ENCODE measurements around the gene BMP7. TPM values are rescaled to one million over a fixed set of nuclear protein-coding genes. Genes with fewer than 3 reads are reported as not detected.
A peak's percentile ranks its signal among the peaks of the same experiment; 100 is the strongest.

Gene BMP7
- total and polyA plus RNA-seq, 2 of the 13 experiments (the other 11 are each of a cell fraction or from before 2014, with no cell fraction given) = not detected

- in situ Hi-C loops (cut with HindIII; ENCODE audit: extremely low pct_ligation_motif_present, low pct_unique_long_range_greater_than_20kb) = no loop called here
Observed at GRCh38 chr20:57244221-57244585, 22.2 kb downstream of the BMP7 start.

More at GRCh38 chr20:57244221-57244585, 22.2 kb downstream of the BMP7 start:
- no peak overlapping the region for H2AFZ ChIP-seq (ENCODE audit: low read length)
- no peak overlapping the region for H3K27ac ChIP-seq (ENCODE audit: extremely low read length, insufficient read depth, low read length)
- BruUV-seq (replicated peaks) = no TSS peak
- no peak overlapping the region for H3K4me2 ChIP-seq (ENCODE audit: low read depth, low read length)
- FAIRE-seq (no peak), ATAC-seq (peak; percentile 21; the same call in 2 of the 3 replicates), DNase-seq (ENCODE audit: low spot score) (no peak)
- no peaks in the 10 kb centered on the region for H3K4me1 ChIP-seq (ENCODE audit: insufficient read depth, low read length)
- POLR2A ChIA-PET = no interaction called here
- H4K20me1 ChIP-seq (ENCODE audit: insufficient read depth, low read length) = no peaks in the 10 kb centered on the region
- CTCF ChIA-PET (ENCODE audit: low intra/inter-chr PET ratio, low total read pairs) = no interaction called here
- intact Hi-C loops (cut with micrococcal nuclease; ENCODE audit: unreplicated experiment) = loop anchor here (10.0 kb wide), 1 partner anchor 101 kb away; no protein-coding TSS in a partner anchor
- no peaks in the 10 kb centered on the region for H3K9me3 ChIP-seq (ENCODE audit: low read length)
- H3K9ac ChIP-seq (ENCODE audit: insufficient read depth, low read depth, low read length) = no peak overlapping the region
- H3K27me3 ChIP-seq (ENCODE audit: control insufficient read depth in 1 of 2, insufficient read depth in 2 of 2, low read length in 2 of 2) = peaks cover 2 to 7% of the 10 kb centered on the region in 2 experiments; a peak in 3 of 5 replicates
- 60% methylated on average over 7 of the region's 7 CpGs for WGBS (ENCODE audit: low lambda C conversion rate)
- H3K4me3 ChIP-seq (replicated peaks in 1 of 3; ENCODE audit: insufficient read depth in 1 of 3, low read depth in 2 of 3, low read length in 3 of 3) = no peak overlapping the region
- no peaks in the 10 kb centered on the region for H3K79me2 ChIP-seq (ENCODE audit: insufficient read depth, low read length)
- no peaks in the 10 kb centered on the region for H3K36me3 ChIP-seq (replicated peaks in 1 of 2; ENCODE audit: control insufficient read depth in 1 of 2, insufficient read depth in 2 of 2, low read length in 2 of 2)
- TF ChIP-seq SP140L (CRISPR knock-in tag; IDR thresholded peaks at IDR 0.05; ENCODE audit: borderline replicate concordance) = no peak
- TF ChIP-seq CREB1 (IDR thresholded peaks at IDR 0.05) = no peak
- no peak for TF ChIP-seq CREB1 (CRISPR knock-in tag; IDR thresholded peaks at IDR 0.05)
- no peak for TF ChIP-seq RBM39 (IDR thresholded peaks at IDR 0.05; ENCODE audit: low read depth, low read length, poor library complexity, severe bottlenecking)
- TF ChIP-seq MTA1 (CRISPR knock-in tag; IDR thresholded peaks at IDR 0.05; ENCODE audit: borderline replicate concordance) = no peak
- TF ChIP-seq ZNF775 (CRISPR knock-in tag; IDR thresholded peaks at IDR 0.05; ENCODE audit: borderline replicate concordance) = no peak
- no peak for TF ChIP-seq RAD21 (CRISPR knock-in tag; IDR thresholded peaks at IDR 0.05)
- no peak for TF ChIP-seq PPARG (CRISPR knock-in tag; conservative IDR thresholded peaks at IDR 0.05)
- TF ChIP-seq ISX (CRISPR knock-in tag; conservative IDR thresholded peaks at IDR 0.05) = no peak
- no peak for TF ChIP-seq BCLAF1 (IDR thresholded peaks at IDR 0.05)
- TF ChIP-seq ZNF670 (CRISPR knock-in tag; IDR thresholded peaks at IDR 0.05; ENCODE audit: borderline replicate concordance) = no peak
- no peak for TF ChIP-seq ATF5 (CRISPR knock-in tag; IDR thresholded peaks at IDR 0.05; ENCODE audit: low read depth)
- no peak for TF ChIP-seq HOXA7 (CRISPR knock-in tag; IDR thresholded peaks at IDR 0.05)
- no peak for TF ChIP-seq ZNF747 (CRISPR knock-in tag; IDR thresholded peaks at IDR 0.05; ENCODE audit: borderline replicate concordance)
- TF ChIP-seq BRD4 (CRISPR knock-in tag; IDR thresholded peaks at IDR 0.05) = no peak
- no peak for TF ChIP-seq ATF7-NPFF (CRISPR knock-in tag; IDR thresholded peaks at IDR 0.05; ENCODE audit: low read depth)
